Fibroblast of lung (primary cell): Measurements from ENCODE around the gene ACBD5. TPM values are rescaled to one million over a fixed set of nuclear protein-coding genes. Genes with fewer than 3 reads are reported as not detected.
A peak's percentile ranks its signal among the peaks of the same experiment; 100 is the strongest.

ENCODE experiments used
- DNase-seq, 2 donors: peaks; one replicate each; pipeline versions ENCODE4 v3.0.0 to v3.0.0-alpha.2; 2010; ENCODE audit warnings: low read depth in 2 of 2
- H2AFZ ChIP-seq: 2 replicates; pipeline ENCODE4 v1.5.1; 2012; ENCODE audit warnings: low read length, control low read depth, inconsistent platforms
- H3K27ac ChIP-seq: 2 replicates; pipeline ENCODE4 v1.5.1; 2011; ENCODE audit warnings: low read length, control low read depth; ENCODE audit not compliant: insufficient read depth
- H3K27me3 ChIP-seq: 2 replicates; pipeline ENCODE4 v1.5.1; 2011; ENCODE audit warnings: mild to moderate bottlenecking, low read length; ENCODE audit not compliant: control insufficient read depth, insufficient read depth
- H3K36me3 ChIP-seq: 2 replicates; pipeline ENCODE4 v1.5.1; 2011; ENCODE audit warnings: low read length; ENCODE audit not compliant: control insufficient read depth, insufficient read depth
- H3K4me1 ChIP-seq: 2 replicates; pipeline ENCODE4 v1.5.1; 2011; ENCODE audit warnings: low read length; ENCODE audit not compliant: control insufficient read depth, insufficient read depth; ENCODE audit errors: extremely low read depth
- H3K4me2 ChIP-seq: 2 replicates; pipeline ENCODE4 v1.5.1; 2011; ENCODE audit warnings: low read length, control low read depth; ENCODE audit not compliant: insufficient read depth; ENCODE audit errors: extremely low read depth
- H3K4me3 ChIP-seq, 4 experiments: fragments of 200-600 bp in 1 of 4; sonication (generic) in 1 of 4; replicated peaks in 1 of 4; 2 replicates each; pipeline ENCODE4 v1.5.1; 2011 to 2016; ENCODE audit warnings: low read length in 4 of 4, low read depth in 3 of 4, mild to moderate bottlenecking in 3 of 4, control low read depth in 2 of 4, inconsistent platforms in 1 of 4, mixed read lengths in 1 of 4; ENCODE audit not compliant: insufficient read depth in 1 of 4; ENCODE audit errors: control extremely low read depth in 1 of 4
- H3K79me2 ChIP-seq: 2 replicates; pipeline ENCODE4 v1.5.1; 2012; ENCODE audit warnings: mild to moderate bottlenecking, low read length, inconsistent platforms; ENCODE audit not compliant: control insufficient read depth, insufficient read depth
- H3K9ac ChIP-seq: 2 replicates; pipeline ENCODE4 v1.5.1; 2011; ENCODE audit warnings: mild to moderate bottlenecking, low read length, control low read depth; ENCODE audit not compliant: insufficient read depth
- H3K9me3 ChIP-seq: 2 replicates; pipeline ENCODE4 v1.5.1; 2012; ENCODE audit warnings: low read depth, low read length; ENCODE audit not compliant: control insufficient read depth, insufficient read depth
- H4K20me1 ChIP-seq: 2 replicates; pipeline ENCODE4 v1.5.1; 2011; ENCODE audit warnings: low read length; ENCODE audit not compliant: control insufficient read depth, insufficient read depth; ENCODE audit errors: extremely low read depth
- CTCF ChIP-seq, 2 donors: IDR thresholded peaks in 1 of 2; conservative IDR thresholded peaks in 1 of 2; 1 replicate in 1 of 2; 2 replicates in 1 of 2; pipeline ENCODE4 v1.5.1; 2011 to 2012; ENCODE audit warnings: low read length in 2 of 2, control low read depth in 1 of 2, inconsistent platforms in 1 of 2, low read depth in 1 of 2, mild to moderate bottlenecking in 1 of 2
- EZH2 ChIP-seq: IDR thresholded peaks from 2 replicates; pipeline ENCODE4 v1.5.1; 2012; ENCODE audit warnings: low read length, control low read depth, mild to moderate bottlenecking; ENCODE audit errors: missing control alignments
- polyA plus RNA-seq, 2 donors: library from polyadenylated mRNA; depleted of rRNA in 1 of 2; stranded (reverse) in 1 of 2; unstranded in 1 of 2; fragments of >200 nt; gene quantifications; 2 replicates each; pipeline ENCODE4 v1.2.1, GENCODE V29; 2011 to 2012; ENCODE audit warnings: missing spikeins in 1 of 2
- total RNA-seq: library from RNA; depleted of rRNA; stranded (reverse); fragments of >200 nt; gene quantifications from 2 replicates; pipeline ENCODE4 v1.2.1, GENCODE V29; 2014

The ACBD5 gene
- total and polyA plus RNA-seq, 2 donors (not counting 1 experiment from before 2014, with no cell fraction given) = 21.3 to 29.6 TPM

GRCh38 chr10:27155066-27155754 lies 85.4 kb downstream of the ACBD5 start, which contains the start of gene MASTL:
Gene MASTL (plus strand): TSS chr10:27155352. CDS start chr10:27155427, 75 bp downstream.
- H3K27me3 ChIP-seq = no peaks in the 10 kb centered on the region
- TF ChIP-seq CTCF (conservative IDR thresholded peaks at IDR 0.05 in 1 of 2, IDR thresholded peaks at IDR 0.05 in 1 of 2; ENCODE audit: low read depth in 1 of 2, low read length in 2 of 2) (no peak), EZH2 (no peak)

GRCh38 chr10:27153845-27154193 lies 86.8 kb downstream of the ACBD5 start:
- DNase-seq = peak; percentile 28
- H2AFZ ChIP-seq = peak overlapping the region; percentile 67
- H3K79me2 ChIP-seq = peaks cover 69% of the 10 kb centered on the region
- H3K4me1 ChIP-seq = no peaks in the 10 kb centered on the region
- no peak for TF ChIP-seq CTCF (conservative IDR thresholded peaks at IDR 0.05 in 1 of 2, IDR thresholded peaks at IDR 0.05 in 1 of 2; ENCODE audit: low read depth in 1 of 2, low read length in 2 of 2)
- H3K9ac ChIP-seq = peak overlapping the region; percentile 80
- H3K36me3 ChIP-seq = no peaks in the 10 kb centered on the region
- no peaks in the 10 kb centered on the region for H3K27me3 ChIP-seq
- peak overlapping the region; percentile 96 for H3K27ac ChIP-seq
- no peaks in the 10 kb centered on the region for H4K20me1 ChIP-seq
- H3K4me3 ChIP-seq = peak overlapping the region; percentile 89 to 98 (median 94)
- H3K9me3 ChIP-seq = no peaks in the 10 kb centered on the region
- H3K4me2 ChIP-seq = peak overlapping the region; percentile 88

More at GRCh38 chr10:27155066-27155754, 85.4 kb downstream of the ACBD5 start, which contains the start of gene MASTL:
- Histone ChIP-seq H2AFZ (peak within 1 kb of the TSS; percentile 59), H3K79me2 (peaks cover 56% of the 10 kb centered on the region), H3K9me3 (no peaks in the 10 kb centered on the region), H3K4me1 (no peaks in the 10 kb centered on the region), H4K20me1 (no peaks in the 10 kb centered on the region), H3K27ac (peak within 1 kb of the TSS; percentile 96), H3K36me3 (no peaks in the 10 kb centered on the region), H3K4me3 (peak within 1 kb of the TSS; percentile 89 to 98 (median 94)), H3K9ac (peak within 1 kb of the TSS; percentile 86), H3K4me2 (peak within 1 kb of the TSS; percentile 94)
- DNase-seq = peak; percentile 94

GRCh38 chr10:27153329-27153728 lies 87.3 kb downstream of the ACBD5 start:
- H3K4me3 ChIP-seq = peak overlapping the region; percentile 89 to 98 (median 94)
- H3K27me3 ChIP-seq = no peaks in the 10 kb centered on the region
- H3K79me2 ChIP-seq = peaks cover 74% of the 10 kb centered on the region
- no peak for DNase-seq
- H3K4me1 ChIP-seq = no peaks in the 10 kb centered on the region
- no peak overlapping the region for H2AFZ ChIP-seq
- H3K36me3 ChIP-seq = no peaks in the 10 kb centered on the region
- peak overlapping the region; percentile 80 for H3K9ac ChIP-seq
- no peaks in the 10 kb centered on the region for H3K9me3 ChIP-seq
- H4K20me1 ChIP-seq = no peaks in the 10 kb centered on the region
- TF ChIP-seq EZH2 = no peak
- no peak for TF ChIP-seq CTCF (conservative IDR thresholded peaks at IDR 0.05 in 1 of 2, IDR thresholded peaks at IDR 0.05 in 1 of 2; ENCODE audit: low read depth in 1 of 2, low read length in 2 of 2)
- peak overlapping the region; percentile 96 for H3K27ac ChIP-seq
- peak overlapping the region; percentile 88 for H3K4me2 ChIP-seq
